CD4-positive, alpha-beta T cell treated with Interferon alpha-2 for 1 hour (primary cell): ENCODE results near the gene TMEM270.

Source experiments
- DNase-seq, 2 donors: peaks; one replicate each; pipeline ENCODE4 v3.0.0-alpha.2; 2020 to 2022

The TMEM270 gene

DNA sequence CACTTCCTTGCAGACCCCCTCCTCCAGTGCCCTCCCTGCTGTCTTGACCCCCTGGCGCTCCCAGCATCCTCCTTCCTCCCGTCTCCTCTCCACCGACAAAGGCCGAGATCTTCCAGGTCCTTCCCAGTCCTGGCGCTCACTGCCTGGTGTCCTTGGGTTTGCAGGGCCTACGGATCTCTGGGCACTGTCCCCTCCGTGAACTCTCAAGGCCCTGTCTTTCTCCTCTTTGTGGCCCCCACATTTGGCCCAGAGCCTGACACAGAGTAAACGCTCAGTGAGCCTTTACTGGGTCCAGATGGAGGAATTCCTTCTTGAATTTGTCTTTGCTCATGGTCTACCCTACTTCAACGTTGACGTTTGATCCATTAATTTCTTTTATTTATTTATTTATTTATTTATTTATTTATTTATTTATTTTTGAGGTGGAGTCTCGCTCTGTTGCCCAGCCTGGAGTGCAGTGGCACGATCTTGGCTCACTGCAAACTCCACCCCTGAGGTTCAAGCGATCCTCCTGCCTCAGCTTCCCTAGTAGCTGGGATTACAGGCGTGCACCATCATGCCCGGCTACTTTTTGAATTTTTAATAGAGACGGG is 29.7 kb downstream of the TMEM270 start:
- DNase-seq = no peak

DNA sequence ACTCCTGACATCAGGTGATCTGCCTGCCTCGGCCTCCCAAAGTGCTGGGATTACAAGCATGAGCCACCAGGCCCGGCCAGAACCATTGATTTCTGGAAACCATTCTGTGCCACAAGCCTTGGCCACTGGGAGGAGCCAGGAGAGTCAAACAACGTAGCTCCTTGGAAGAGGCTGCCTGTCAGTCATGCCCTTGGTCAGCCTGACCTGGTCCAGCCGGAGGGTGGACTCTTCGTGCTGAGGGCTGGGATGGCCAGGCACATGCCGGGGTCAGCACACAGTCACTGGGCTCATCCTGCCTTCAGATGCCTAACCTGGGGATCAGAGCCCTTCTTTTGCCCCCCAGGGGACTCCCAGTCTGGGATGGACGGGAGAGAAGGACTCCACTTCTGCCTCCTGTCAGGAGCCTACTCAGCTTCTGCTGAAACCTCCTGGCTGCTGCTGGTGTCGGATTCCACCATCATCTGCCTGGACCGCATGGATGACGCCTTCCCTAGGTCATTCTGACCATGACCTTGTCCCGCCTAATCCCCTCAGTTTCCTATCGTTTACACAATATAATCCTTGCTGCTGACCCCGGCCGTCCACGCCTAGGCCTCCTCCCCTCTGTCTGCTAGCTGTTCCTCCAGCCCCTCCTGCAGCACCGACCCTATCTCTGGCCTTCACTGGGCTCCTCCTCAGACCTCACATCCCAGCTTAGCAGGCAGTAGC is 30.4 kb downstream of the TMEM270 start:
- DNase-seq = no peak

DNA sequence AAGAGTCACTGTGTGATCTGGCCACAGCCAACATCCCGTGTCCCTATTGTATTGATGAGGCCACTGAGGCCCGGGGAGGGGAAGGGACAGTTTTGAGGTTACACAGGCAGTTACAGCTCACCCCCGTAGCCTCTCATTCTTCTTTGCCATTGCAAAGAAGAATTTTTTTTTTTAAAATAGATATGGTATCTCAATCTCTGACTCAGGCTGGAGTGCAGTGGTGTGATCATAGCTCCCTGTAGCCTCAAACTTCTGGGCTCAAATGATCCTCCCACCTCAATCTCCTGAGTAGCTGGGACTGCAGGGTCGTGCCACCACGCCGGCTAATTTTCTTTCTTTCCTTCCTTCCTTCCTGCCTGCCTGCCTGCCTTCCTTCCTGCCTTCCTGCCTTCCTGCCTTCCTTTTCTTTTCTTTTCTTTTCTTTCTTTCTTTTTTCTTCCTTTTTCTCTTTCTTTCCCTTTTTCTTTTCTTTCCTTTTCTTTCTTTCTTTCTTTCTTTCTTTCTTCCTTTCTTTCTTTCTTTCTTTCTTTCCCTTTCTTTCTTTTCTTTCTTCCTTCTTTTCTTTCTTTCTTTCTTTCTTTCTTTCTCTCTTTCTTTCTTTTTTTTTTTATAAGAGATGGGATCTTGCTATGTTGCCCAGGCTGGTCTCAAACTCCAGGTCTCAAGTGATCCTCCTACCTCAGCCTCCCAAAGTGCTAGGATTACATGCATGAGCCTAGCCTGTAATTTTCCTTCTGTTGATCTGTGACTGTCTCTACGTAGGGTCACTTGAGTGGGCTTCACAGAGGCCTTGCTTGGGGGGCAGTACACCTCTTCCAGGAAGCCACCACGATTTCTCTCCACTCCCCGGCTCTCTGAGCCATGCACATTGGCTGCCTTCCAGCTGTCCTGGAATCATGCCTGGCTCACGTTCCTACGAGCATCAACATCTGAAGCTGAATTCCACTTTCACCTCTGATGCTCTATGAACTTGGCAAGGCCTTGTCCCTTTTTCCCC is 31.3 kb downstream of the TMEM270 start:
- no peak for DNase-seq

DNA sequence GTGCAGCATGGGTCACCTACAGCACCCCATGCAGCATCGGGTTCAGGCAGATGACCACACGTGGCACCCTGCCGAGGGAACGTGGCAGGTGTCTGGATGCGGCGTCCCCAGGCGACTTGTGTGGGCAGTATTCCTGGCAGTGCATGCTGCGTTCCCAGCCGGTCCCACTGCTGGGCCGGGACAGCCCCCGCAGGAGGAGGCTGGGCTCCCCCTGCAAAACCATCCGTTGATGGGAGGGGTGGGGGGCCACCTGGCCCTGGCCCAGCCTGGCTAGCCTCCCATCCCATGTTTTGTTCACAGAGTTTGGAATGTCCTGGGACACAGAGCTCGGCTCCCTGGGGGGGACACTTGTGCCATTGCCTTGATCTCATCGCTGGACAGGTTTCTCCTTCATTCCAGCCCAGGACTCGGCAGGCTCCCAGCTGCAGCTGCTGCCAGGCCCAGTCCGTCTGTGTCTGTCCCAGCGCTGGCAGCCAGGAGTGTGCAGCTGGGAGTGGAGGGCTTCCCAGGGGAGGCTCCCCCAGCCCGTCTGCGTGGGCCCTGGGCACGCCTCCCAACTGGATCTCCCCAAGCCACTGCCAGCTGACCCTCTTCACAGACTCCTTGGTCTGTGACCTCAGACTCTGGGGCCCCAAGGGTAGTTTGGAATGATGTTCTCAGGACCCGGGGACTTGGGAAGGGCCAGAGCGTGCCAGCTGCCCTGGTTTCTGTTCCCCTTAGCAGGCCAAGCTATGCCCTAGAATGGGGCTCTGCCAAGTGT is 32.6 kb downstream of the TMEM270 start:
- no peak for DNase-seq

DNA sequence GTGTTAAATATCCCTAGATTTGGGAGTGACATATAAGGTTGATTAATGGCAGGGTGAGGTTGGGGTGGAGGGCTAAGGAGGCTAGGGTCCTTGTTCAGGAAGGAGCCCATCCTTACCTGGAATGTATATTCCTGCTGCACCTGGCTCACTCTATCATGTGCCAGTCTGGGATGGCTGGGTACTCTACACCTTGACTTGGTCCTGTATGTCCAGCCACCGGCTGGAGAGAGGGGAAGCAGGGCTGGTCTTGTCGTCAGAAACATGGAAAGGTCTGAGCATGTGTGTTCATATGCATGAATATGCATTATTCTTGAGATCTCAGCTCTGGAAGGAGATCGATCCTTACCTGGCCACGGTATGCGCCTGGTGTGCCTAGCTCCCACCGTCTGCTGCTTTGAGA is 33.2 kb downstream of the TMEM270 start:
- no peak for DNase-seq

DNA sequence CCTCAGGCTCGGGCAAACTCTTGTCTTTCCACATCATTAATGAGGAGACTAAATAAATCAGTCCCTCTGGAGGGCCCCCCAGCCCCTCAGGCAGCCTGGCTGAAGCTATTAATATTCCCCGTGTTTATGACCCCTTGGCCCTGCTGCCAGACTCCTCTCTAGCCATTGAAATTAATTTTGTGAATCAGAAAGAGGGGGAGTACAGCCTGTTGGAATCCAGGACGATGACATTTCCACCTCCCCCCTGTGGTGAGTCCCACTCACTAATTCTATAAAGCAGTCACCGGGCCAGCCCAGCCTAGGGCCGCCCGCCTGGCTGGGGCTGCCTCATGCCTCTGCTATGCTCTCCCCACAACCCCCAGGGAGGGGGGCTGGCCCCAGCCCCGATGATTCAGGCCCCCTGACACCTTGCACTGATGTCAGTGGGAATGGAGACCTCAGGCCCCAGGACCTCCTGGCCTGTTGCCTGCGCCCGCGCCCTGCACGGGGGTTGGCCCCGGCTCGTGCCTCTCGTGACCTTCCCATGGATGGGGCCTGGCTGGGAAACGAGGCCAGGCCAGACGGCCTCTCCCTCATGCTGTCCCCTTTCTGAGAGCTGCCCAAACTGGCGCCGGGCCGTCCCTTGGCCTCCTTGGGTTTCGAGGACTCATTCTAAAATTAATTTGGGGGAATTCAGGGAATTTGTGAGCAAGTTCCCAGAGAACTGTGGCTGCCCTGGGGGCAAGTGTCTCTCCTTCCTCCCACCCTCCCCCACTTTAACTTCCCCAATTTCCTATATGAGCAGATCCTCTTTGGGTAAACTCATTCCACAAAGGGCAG is 34.0 kb downstream of the TMEM270 start:
- DNase-seq = no peak

DNA sequence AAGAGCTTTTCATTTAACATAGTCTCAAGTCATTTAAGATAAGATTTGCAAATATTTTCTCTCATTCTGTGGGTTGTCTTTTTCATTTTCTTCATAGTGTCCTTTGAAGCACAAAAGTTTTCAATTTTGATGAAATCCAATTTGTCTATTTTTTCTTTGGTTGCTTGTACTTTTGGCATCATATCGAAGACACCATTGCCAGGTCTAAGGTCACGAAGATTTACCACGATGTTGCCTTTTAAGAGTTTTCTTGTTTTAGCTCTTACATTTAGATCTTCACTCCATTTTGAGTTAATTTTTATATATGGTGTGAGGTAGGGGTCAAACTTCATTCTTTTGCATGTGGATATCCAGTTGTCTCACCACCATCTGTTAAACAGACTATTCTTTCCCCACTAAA is 34.7 kb downstream of the TMEM270 start:
- DNase-seq = no peak

DNA sequence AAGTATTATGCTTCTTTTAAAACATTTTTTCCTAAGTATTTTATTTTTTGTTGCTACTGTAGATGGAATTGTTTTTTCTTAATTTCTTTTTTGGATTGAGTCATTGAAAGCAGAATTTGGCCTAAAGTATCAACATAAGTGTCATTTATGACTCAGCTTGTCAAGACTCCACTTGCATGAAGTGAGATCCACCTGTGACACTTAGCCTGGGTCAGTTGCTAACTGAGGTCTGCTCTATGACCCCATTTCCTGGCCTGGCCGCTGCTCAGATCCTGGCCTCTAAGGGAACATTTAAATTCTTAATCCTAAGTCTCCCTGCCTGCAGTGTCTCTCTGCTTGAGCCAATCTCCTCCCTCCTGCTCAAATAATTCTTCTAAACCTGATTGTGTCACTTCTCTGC is 35.5 kb downstream of the TMEM270 start:
- DNase-seq = no peak

DNA sequence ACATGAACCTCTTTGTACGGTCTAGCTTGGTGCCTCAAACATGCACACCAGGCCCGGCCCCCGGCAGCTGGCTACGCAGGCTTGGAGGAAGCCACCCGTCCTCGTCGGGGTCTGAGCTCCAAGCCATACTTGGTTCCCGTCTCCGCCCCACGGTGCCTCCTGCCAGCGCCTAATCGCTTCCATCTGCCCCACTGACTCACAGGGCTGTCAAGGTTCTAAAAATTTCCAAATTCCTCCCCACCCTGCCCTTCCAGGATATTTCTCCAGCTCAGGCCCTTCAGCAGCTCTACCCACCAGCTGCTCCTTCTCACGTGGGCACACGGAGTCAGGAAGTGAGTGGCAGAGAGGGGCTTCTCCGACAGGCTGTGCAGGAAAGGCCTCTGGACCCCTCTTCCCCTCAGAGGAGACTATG is 38.8 kb downstream of the TMEM270 start:
- no peak for DNase-seq

DNA sequence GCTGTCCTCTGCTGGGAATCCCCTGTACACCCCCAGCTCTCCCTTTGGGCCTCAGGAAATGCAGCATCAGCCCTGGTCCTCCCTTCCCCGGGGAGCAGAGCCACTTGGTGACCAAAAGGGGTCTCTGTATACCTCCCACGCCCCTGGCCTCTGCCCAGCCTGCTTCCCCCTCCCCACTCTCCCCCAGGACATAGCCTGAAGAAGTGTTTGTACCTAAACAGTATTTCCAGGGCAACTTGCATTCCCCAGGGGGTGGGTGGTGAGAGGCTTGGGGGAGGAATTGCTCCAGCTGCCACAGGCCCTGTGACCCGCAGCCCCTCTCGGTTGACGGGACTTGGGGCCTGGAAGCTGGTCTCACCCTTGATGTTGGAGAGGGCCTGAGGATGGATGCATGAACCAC is 39.3 kb downstream of the TMEM270 start:
- no peak for DNase-seq

DNA sequence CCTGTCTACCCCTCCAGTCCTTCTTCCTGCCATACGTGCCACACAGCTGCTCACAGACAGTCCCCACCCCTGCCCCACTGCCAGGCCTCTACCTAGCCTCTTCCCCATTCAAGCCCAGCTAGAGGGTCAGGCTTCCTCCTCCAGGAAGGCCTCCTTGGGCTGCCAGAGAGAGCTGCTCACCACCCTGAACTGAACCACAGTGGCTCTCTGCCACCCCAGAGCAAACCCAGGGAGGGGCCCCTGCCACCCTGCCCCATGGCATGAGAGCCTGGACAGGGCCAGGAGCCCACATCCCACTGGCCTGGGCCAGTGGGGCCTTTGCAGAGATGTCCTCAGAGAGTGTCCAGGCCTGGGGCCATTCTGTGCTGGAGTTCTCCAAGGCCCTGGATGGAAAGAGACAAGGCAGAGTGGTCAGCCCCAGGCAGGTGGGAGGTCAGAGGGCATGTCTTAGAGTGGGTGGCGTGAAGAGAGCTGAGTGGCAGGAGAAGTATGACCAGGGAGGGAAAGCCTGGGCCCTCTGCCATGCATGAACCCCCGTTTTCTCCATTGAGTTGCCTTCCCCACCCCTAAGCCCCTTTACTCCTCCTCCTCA is 40.4 kb downstream of the TMEM270 start:
- DNase-seq = no peak

DNA sequence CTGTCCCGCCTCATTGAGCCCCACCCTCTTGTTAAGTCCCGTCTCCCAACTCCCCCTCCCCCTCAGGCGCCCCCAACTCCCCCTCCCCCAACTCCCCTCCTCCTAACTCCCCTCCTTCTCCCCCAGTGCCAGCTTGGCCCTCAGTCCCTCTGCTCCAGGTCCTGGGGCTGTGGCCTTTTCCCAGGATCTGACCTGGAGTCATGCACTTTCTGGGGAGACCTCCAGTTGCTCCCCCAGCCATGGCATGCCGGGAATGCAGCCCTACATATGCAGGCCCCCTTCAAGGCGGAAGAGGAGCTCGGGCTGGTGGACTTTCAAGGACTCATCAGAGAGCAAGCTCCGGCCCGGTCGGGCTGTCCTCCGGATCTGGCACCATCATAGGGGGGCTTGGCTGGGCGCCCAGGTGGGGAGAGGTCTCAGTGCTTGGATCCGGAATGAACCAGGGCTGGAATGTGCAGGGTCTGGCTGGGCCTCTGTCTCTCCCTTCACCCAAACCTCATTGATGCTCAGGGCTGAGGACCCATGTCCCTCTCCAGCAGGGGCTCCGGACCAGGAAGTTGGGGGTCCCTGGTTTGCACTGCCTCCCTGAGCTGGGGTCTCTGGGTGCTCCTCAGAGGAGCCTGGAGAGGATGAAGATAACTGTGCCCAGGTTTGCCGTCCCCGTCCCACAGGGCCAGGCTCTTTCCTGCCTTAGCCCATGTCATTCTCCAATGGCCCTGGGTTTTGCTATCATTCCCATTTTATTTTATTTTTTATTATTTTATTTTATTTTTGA is 41.1 kb downstream of the TMEM270 start:
- DNase-seq = no peak

DNA sequence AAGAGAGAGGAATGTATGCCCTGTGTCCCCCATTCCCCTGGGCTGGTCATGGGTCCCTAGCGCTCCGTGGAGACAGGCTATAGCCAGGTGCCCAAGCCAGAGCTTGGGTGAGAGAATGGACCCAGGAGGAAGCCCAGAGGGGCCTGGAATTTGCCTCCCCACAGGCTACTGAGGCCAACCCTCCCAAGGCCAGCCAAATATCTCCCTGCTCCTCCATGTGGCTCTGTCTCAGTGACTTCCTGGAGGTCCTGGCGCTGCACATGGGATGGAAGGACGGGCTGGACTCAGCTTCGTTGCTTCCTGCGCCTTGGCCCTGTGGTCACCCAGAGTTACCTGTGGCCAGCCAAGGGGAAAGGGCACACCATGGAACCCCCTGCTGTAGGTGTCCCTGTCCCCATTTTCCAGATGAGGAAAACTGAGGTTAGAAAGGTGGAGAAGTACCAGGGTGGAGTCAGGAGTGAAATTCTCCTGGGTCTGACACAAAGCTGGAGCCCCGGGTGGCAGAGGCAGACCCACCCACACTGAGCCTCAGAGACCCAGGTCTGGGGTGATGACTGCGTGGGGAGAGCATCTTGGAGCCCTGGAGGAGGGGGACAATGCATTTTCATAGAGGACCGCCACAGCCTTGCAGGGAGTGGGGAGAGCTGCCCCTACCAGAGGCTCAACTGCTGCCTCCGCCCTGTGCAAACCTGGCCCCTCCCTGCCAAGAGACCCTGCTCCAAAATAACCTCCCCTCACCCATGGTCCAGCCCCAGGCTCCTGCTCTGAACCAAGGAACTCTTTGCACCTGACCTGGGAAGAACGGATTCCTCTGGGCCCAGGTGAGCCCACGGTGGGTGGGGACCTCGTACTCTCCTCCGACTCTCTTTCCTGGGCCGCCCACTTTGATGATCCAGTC is 42.6 kb downstream of the TMEM270 start:
- DNase-seq = no peak

DNA sequence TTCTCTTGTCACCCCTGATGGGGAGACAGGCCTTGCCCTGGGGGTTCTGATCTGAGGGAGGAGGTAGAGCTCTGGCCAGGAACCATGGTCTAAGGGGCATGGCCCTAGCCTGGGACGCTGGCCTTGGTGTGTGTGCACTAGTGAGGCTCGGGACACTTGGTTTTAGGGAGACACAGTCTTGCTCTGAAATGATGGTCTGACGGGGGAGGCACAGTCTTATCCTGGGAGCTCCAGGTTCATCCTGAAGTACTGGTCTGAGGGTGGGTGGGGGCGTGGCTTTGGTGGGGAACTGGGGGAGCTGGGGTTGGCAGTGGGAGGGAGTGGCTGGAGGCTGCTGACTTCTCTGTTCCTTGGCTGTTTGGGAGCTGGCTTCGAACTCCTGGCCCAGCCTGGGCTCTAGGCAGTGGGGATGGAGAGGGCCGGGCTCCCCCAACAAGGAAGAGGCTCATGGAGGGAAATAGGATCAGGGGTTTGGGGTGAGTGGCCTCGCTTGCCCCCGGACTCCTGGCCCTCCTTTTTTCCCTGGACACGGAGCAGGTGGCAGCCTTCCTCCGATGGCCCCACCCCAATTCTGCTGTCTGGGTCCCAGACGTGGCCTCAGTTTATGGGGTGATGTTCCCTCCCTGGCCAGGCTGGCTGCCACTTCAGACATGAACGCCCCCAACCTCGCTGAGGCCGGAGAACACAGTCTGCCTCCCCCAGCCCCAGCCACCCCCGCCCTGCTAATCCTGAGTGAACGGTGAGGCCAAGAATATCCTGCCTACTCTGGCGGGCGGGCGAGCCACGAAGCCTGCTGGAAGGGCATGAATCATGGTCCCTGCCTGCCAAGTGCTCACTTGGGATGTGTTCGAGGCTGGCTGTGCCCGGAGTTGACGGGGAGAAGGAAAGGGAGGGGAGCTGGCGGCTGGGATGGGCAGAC is 43.5 kb downstream of the TMEM270 start:
- DNase-seq = no peak

DNA sequence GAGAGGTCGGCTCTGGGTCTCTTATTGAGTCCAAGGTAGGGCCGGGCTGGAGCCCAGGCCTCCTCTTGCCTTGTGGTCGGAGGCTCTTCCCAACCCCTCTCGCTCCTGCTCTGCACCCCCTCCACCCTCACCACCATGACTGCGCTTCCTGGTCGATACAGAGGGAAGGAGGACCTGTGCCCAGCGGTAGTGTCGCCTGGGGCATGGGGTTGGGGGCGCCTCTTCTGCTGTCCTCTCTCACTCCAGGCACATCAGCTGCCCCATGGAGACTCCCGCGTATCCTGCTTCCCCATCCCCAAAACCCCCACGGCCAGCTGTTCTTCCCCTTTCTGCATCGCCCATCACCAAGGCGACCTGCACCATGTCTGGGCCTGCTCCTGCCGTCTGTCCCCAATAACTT is 44.4 kb downstream of the TMEM270 start:
- no peak for DNase-seq

DNA sequence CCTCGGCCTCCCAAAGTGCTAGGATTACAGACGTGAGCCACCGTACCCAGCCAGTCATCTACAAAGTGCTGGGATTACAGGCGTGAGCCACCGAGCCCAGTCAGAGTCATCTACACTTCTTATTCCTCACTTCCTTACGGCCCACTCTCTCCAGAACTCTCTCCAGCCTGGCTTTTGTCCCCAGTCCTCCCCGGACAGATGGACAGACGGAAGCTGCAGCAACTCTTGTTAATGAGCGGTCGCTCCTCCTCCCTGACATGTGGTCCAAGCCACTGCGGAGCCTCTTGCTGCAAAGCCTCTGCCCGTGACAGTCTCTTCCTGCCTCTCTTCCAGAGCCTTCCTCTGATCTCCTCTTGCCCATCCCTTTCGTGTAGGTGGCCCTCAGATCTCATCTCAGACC is 45.9 kb downstream of the TMEM270 start:
- no peak for DNase-seq

DNA sequence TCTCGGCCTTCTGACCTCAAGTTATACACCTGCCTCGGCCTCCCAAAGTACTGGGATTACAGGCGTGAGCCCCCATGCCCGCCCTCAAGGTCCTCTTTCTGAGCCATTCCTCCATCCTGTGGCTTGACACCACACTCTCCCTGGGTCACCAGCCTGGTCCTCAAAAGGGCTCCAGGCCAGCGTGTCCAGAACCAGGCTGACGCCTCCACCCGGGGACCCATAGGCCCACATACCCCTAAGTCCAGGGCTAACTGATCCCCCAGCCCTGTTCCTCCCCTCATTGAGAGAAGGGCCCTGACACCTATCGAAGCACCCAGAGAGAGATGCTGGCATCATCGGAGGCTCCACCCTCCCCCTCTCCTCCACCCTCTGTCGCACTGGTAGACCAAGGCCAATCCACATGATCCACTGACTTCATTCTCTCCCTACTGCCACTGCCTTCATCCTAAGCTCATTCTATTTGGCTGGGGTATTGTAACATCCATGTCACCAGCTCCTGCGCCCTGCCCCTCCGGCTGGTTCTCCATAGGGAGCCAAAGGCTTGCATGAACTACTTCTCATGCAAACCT is 46.7 kb downstream of the TMEM270 start:
- no peak for DNase-seq

DNA sequence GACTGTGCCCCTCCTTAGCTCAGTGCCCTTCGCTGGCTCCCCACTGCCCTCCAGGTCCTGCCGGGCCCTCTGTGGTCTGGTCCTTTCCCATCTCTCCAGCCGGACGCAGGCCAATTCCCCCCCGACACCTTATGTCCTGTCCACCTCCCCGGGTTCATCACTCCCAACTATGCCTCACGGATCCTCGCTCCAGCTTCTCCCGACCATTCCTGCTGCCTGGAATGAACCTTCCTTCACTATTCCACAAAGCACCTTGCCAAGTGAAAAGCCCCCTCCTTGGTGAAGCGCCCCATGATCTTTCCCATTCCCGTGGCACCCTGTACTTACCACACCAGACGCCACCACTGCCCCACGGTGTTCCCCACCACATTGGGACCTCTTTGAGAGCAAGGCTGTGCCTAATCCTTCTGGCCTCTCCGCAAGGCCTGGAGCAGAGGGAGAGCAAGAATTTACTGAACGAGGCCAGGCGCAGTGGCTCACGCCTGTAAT is 47.2 kb downstream of the TMEM270 start:
- DNase-seq = no peak
